Neuronal stem cell (in vitro differentiated cells): ENCODE measurements around the gene FERMT3.
A peak's percentile ranks its signal among the peaks of the same experiment; 100 is the strongest.

Experiments
- DNase-seq: peaks from one replicate; pipeline ENCODE4 v3.0.0-alpha.2; 2013; ENCODE audit warnings: low spot score
- H2AFZ ChIP-seq: one replicate; pipeline ENCODE4 v1.6.1; 2013; ENCODE audit warnings: mild to moderate bottlenecking, low read length, inconsistent platforms
- H2AK5ac ChIP-seq: 2 replicates; pipeline ENCODE4 v1.6.1; 2013; ENCODE audit warnings: low read depth, mild to moderate bottlenecking, inconsistent platforms, low read length, moderate library complexity, mixed read lengths
- H2BK120ac ChIP-seq: 2 replicates; pipeline ENCODE4 v1.6.1; 2013; ENCODE audit warnings: low read depth, mild to moderate bottlenecking, inconsistent platforms, low read length, moderate library complexity, mixed read lengths
- H2BK12ac ChIP-seq: one replicate; pipeline ENCODE4 v1.6.1; 2013; ENCODE audit warnings: low read length, inconsistent platforms
- H2BK15ac ChIP-seq: 2 replicates; pipeline ENCODE4 v1.6.1; 2013; ENCODE audit warnings: mild to moderate bottlenecking, low read length, inconsistent platforms, mixed read lengths
- H2BK5ac ChIP-seq: one replicate; pipeline ENCODE4 v1.6.1; 2013; ENCODE audit warnings: inconsistent platforms, mild to moderate bottlenecking, low read length, moderate library complexity
- H3K14ac ChIP-seq: one replicate; pipeline ENCODE4 v1.6.1; 2013; ENCODE audit warnings: low read length, inconsistent platforms
- H3K18ac ChIP-seq: 2 replicates; pipeline ENCODE4 v1.6.1; 2013; ENCODE audit warnings: low read length, inconsistent platforms
- H3K23ac ChIP-seq: 2 replicates; pipeline ENCODE4 v1.6.1; 2013; ENCODE audit warnings: low read depth, mild to moderate bottlenecking, mixed read lengths, low read length, inconsistent platforms; ENCODE audit not compliant: poor library complexity
- H3K27ac ChIP-seq: replicated peaks from 3 replicates; pipeline ENCODE4 v1.5.1; 2013; ENCODE audit warnings: low read length, inconsistent platforms
- H3K27me3 ChIP-seq, 3 experiments: 2 replicates each; pipeline ENCODE4 v1.6.1; 2013; ENCODE audit warnings: low read length in 3 of 3, mild to moderate bottlenecking in 2 of 3, inconsistent platforms in 1 of 3, low read depth in 1 of 3, mixed read lengths in 1 of 3, moderate library complexity in 1 of 3; ENCODE audit not compliant: control insufficient read depth in 3 of 3, insufficient read depth in 3 of 3
- H3K36me3 ChIP-seq, 2 donors: replicated peaks in 1 of 2; 2 replicates each; pipeline ENCODE4 v1.6.1; 2013; ENCODE audit warnings: low read length in 2 of 2; ENCODE audit not compliant: control insufficient read depth in 2 of 2, insufficient read depth in 2 of 2
- H3K4ac ChIP-seq: 2 replicates; pipeline ENCODE4 v1.6.1; 2013; ENCODE audit warnings: inconsistent platforms, mild to moderate bottlenecking, low read length, moderate library complexity
- H3K4me1 ChIP-seq, 2 donors: 1 replicate in 1 of 2; 2 replicates in 1 of 2; pipeline ENCODE4 v1.6.1; 2013; ENCODE audit warnings: low read length in 2 of 2, low read depth in 1 of 2; ENCODE audit not compliant: control insufficient read depth in 2 of 2, insufficient read depth in 1 of 2
- H3K4me2 ChIP-seq: one replicate; pipeline ENCODE4 v1.6.1; 2013; ENCODE audit warnings: mild to moderate bottlenecking, low read length, inconsistent platforms; ENCODE audit not compliant: insufficient read depth, poor library complexity, severe bottlenecking
- H3K4me3 ChIP-seq, 2 donors: 2 replicates each; pipeline ENCODE4 v1.5.1; 2013; ENCODE audit warnings: low read length in 2 of 2, mild to moderate bottlenecking in 2 of 2, inconsistent platforms in 1 of 2, moderate library complexity in 1 of 2
- H3K79me1 ChIP-seq: one replicate; pipeline ENCODE4 v1.6.1; 2013; ENCODE audit warnings: low read depth, mild to moderate bottlenecking, inconsistent platforms, low read length, moderate library complexity
- H3K9ac ChIP-seq: one replicate; pipeline ENCODE4 v1.6.1; 2013; ENCODE audit warnings: mild to moderate bottlenecking, low read depth, low read length, inconsistent platforms; ENCODE audit not compliant: poor library complexity
- H3K9me3 ChIP-seq, 2 donors: replicated peaks in 1 of 2; 2 replicates each; pipeline versions ENCODE3 to v1.6.1; 2013; ENCODE audit warnings: low read length in 2 of 2, mild to moderate bottlenecking in 2 of 2, inconsistent platforms in 1 of 2, low read depth in 1 of 2, mixed read lengths in 1 of 2, moderate library complexity in 1 of 2; ENCODE audit not compliant: control insufficient read depth in 2 of 2, insufficient read depth in 1 of 2
- H4K8ac ChIP-seq: one replicate; pipeline ENCODE4 v1.6.1; 2013; ENCODE audit warnings: low read depth, mild to moderate bottlenecking, inconsistent platforms, low read length, moderate library complexity
- H4K91ac ChIP-seq: one replicate; pipeline ENCODE4 v1.6.1; 2013; ENCODE audit warnings: low read length, low read depth, mild to moderate bottlenecking, inconsistent platforms; ENCODE audit not compliant: poor library complexity
- WGBS, 2 donors: extraction: QIAGEN DNeasy Blood & Tissue Kit; methylation state at CpG; one replicate each; pipeline ENCODE4 v1.1.7; 2013; ENCODE audit warnings: missing lambda C conversion rate in 2 of 2, mixed read lengths in 1 of 2; ENCODE audit not compliant: insufficient read length in 2 of 2, insufficient replicate concordance in 1 of 2; ENCODE audit errors: extremely low coverage in 2 of 2; 5-methylcytosine and 5-hydroxymethylcytosine counted together

Gene FERMT3

DNA sequence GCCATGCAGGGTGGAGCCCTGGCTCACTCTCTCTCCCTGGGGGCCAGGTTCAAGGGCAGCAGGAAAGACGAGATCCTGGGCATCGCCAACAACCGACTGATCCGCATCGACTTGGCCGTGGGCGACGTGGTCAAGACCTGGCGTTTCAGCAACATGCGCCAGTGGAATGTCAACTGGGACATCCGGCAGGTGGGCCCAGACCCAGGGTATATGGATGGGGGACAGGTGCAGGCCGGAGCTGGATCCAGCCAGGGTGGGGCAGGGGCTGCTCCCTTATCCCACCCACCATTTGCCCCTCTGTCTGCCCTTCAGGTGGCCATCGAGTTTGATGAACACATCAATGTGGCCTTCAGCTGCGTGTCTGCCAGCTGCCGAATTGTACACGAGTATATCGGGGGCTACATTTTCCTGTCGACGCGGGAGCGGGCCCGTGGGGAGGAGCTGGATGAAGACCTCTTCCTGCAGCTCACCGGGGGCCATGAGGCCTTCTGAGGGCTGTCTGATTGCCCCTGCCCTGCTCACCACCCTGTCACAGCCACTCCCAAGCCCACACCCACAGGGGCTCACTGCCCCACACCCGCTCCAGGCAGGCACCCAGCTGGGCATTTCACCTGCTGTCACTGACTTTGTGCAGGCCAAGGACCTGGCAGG lies 16.6 kb downstream of the FERMT3 start:
- Histone ChIP-seq H3K79me1 (peaks cover 7% of the 10 kb centered on the region), H3K27me3 (no peaks in the 10 kb centered on the region), H3K4me2 (no peak overlapping the region), H3K4me3 (no peak overlapping the region), H3K27ac (no peak overlapping the region), H2BK12ac (no peak overlapping the region), H3K4ac (no peak overlapping the region), H4K91ac (no peak overlapping the region), H2BK15ac (no peak overlapping the region), H2BK120ac (no peak overlapping the region), H3K14ac (no peak overlapping the region), H3K36me3 (peaks cover 10 to 27% of the 10 kb centered on the region in 2 donors), H3K9ac (peak overlapping the region; percentile 15), H3K9me3 (no peaks in the 10 kb centered on the region), H2AK5ac (no peak overlapping the region), H3K23ac (no peak overlapping the region), H3K4me1 (peaks cover 11 to 17% of the 10 kb centered on the region in 2 donors), H2AFZ (no peak overlapping the region), H2BK5ac (no peak overlapping the region), H3K18ac (no peak overlapping the region), H4K8ac (no peak overlapping the region)
- DNase-seq: no peak
- WGBS, 2 donors: no CpG with 5 or more reads among the region's 24 CpGs

DNA sequence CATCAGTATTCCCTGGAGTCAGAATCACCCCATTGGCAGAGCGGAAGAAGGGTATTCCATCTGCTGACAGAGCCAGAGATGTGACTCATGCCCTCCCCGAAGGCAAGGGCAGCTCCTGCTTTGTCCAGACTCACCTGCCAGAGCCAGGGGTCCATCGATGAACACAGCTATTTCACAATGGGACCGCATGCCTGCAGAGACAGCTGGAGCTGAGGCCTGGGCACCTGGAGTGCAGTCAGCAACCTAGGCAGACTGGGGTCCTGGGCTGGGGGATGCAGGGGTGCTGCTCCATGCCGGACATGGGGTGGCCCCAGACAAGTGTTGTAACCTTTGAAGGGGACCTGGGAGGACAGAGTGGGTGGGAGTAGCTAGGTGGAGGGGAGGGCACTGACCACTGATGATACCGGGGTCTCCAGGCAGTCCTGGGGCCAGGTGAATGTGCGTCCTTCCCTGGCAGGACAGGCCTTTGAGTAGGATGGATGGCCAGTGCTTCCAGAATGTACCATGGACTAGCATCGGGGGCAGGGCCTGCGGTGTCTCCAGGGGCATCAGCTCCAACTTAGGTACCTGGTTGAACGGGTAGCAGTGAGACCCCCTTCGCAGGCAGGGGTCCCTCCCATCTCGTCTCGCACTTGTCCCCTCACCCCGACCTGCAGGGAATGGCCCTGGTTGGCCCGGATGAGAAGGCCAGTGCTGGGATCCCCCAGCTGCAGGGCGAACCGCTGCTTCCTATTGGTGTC lies 17.8 kb downstream of the FERMT3 start:
- no peak overlapping the region for H4K91ac ChIP-seq
- no peaks in the 10 kb centered on the region for H3K27me3 ChIP-seq
- H3K79me1 ChIP-seq: peaks cover 7% of the 10 kb centered on the region
- H3K4me2 ChIP-seq: no peak overlapping the region
- H2BK15ac ChIP-seq: no peak overlapping the region
- H3K4ac ChIP-seq: no peak overlapping the region
- peaks cover 11 to 17% of the 10 kb centered on the region in 2 donors for H3K4me1 ChIP-seq
- H3K27ac ChIP-seq: no peak overlapping the region
- H4K8ac ChIP-seq: no peak overlapping the region
- peak overlapping the region in 1 of 2 donors; percentile 3 for H3K4me3 ChIP-seq
- no peak overlapping the region for H2BK12ac ChIP-seq
- no peak overlapping the region for H2AFZ ChIP-seq
- no peak overlapping the region for H3K18ac ChIP-seq
- no CpG with 5 or more reads among the region's 17 CpGs for WGBS, 2 donors
- no peak overlapping the region for H3K14ac ChIP-seq
- peak overlapping the region; percentile 29 for H3K23ac ChIP-seq
- no peaks in the 10 kb centered on the region for H3K9me3 ChIP-seq
- H2AK5ac ChIP-seq: no peak overlapping the region
- DNase-seq: no peak
- peaks cover 10 to 27% of the 10 kb centered on the region in 2 donors for H3K36me3 ChIP-seq
- H2BK120ac ChIP-seq: no peak overlapping the region
- no peak overlapping the region for H3K9ac ChIP-seq
- no peak overlapping the region for H2BK5ac ChIP-seq

DNA sequence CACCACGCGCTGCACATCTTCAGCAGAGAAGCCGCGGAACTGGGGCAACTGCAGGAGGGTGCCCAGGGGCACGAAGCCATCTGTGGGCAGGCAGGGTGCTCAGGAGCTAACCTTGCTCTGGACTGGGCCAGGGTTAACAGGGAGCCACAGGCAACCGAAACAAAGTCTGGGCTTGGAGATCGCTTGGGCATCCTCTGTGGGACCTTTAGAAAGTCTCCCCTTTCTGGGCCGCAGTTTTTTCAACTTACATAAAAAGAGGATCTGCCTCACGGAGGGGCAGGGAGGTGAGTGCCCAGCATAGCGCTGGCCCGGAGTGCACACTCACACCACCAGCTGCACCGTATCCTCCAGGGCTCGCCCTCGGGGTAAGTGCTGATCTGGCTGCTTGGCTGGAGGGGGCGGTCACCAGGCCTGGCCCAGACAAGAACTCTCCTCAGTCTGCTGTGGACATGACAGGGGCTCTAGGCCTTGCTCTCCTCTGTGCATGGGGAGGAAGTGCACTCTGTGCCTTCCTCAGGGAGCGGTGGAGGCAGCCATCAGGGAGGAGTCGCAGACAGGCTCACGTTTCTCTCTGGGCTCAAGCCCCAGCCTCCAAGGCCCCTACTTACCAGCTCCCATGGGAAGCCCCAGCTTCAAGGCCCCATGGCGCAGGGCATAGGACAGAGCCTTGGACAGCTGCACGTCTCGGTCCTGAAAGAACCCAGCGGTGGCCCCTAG lies 18.5 kb downstream of the FERMT3 start:
- Histone ChIP-seq H3K9me3 (no peaks in the 10 kb centered on the region), H3K27ac (peak overlapping the region; percentile 43), H2BK15ac (no peak overlapping the region), H2AFZ (peak overlapping the region; percentile 89), H3K36me3 (peaks cover 10 to 27% of the 10 kb centered on the region in 2 donors), H3K4me3 (peak overlapping the region; percentile 88 to 91), H2BK120ac (no peak overlapping the region), H4K91ac (no peak overlapping the region), H4K8ac (no peak overlapping the region), H3K4ac (no peak overlapping the region), H3K4me1 (peaks cover 14 to 23% of the 10 kb centered on the region in 2 donors), H2BK5ac (no peak overlapping the region), H3K9ac (peak overlapping the region; percentile 97), H3K79me1 (peaks cover 7% of the 10 kb centered on the region), H3K27me3 (no peaks in the 10 kb centered on the region), H3K18ac (peak overlapping the region; percentile 41), H2AK5ac (peak overlapping the region; percentile 49), H2BK12ac (no peak overlapping the region), H3K23ac (peak overlapping the region; percentile 29), H3K4me2 (peak overlapping the region; percentile 99), H3K14ac (no peak overlapping the region)
- no peak for DNase-seq
- no CpG with 5 or more reads among the region's 22 CpGs for WGBS, 2 donors
